ENCODE results near the gene TBC1D30.

DNA sequence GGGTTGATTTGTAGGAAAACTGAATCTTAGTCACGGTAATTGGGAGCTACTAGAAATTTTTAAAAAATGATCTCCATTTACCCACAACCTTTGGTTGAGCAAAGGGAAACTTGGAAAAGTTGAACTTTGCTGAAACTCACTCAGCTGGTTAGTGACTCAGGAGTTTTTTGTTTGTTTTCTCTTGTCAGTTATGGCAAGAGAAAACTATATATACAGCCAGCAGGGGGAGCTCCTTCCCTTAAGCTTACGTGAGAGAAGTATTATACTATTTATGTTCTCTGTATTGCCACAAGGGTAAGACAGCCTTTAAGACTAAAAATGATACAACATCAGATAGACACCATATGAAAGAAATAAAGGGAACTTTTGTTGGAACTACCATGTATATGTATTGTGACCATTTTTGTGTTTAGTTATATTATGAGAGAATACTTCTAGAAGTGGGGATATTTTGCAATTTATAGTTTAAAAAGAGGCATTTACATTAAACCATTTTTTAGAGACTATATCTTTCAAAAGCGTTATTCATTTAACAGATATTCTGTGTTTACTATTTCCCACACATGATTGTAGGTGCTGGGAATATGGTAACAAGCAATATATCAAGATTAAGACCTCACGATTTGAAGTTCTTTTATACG lies 28.1 kb upstream of the TBC1D30 start:
- TF ChIP-seq L3MBTL2 (IDR thresholded peaks at IDR 0.05) (no peak), EZH2 (IDR thresholded peaks at IDR 0.05; ENCODE audit: borderline replicate concordance, low read depth, low read length) (no peak), ZBTB1 (CRISPR knock-in tag; IDR thresholded peaks at IDR 0.05; ENCODE audit: borderline replicate concordance, low read depth) (no peak), BDP1 (IDR thresholded peaks at IDR 0.05; ENCODE audit: insufficient read depth, insufficient read length) (no peak), HMBOX1 (IDR thresholded peaks at IDR 0.05) (peak; percentile 67; the same call in 1 of the 2 replicates), FOS (IDR thresholded peaks at IDR 0.05; ENCODE audit: extremely low read depth, insufficient read length) (no peak)
- TF ChIP-seq, protein P1, sequence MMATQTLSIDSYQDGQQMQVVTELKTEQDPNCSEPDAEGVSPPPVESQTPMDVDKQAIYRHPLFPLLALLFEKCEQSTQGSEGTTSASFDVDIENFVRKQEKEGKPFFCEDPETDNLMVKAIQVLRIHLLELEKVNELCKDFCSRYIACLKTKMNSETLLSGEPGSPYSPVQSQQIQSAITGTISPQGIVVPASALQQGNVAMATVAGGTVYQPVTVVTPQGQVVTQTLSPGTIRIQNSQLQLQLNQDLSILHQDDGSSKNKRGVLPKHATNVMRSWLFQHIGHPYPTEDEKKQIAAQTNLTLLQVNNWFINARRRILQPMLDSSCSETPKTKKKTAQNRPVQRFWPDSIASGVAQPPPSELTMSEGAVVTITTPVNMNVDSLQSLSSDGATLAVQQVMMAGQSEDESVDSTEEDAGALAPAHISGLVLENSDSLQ (IDR thresholded peaks at IDR 0.05): peak; percentile 53; the same call in 1 of the 2 replicates
